GM18499 (cell line): ENCODE data around the gene RERE.

Source experiments
- ATAC-seq: cut with Tn5 transposase; IDR thresholded peaks from one replicate; pipeline ENCODE4 v1.9.1; 2021; ENCODE audit warnings: moderate number of reproducible peaks; ENCODE audit not compliant: insufficient read depth, unreplicated experiment

The RERE gene

DNA sequence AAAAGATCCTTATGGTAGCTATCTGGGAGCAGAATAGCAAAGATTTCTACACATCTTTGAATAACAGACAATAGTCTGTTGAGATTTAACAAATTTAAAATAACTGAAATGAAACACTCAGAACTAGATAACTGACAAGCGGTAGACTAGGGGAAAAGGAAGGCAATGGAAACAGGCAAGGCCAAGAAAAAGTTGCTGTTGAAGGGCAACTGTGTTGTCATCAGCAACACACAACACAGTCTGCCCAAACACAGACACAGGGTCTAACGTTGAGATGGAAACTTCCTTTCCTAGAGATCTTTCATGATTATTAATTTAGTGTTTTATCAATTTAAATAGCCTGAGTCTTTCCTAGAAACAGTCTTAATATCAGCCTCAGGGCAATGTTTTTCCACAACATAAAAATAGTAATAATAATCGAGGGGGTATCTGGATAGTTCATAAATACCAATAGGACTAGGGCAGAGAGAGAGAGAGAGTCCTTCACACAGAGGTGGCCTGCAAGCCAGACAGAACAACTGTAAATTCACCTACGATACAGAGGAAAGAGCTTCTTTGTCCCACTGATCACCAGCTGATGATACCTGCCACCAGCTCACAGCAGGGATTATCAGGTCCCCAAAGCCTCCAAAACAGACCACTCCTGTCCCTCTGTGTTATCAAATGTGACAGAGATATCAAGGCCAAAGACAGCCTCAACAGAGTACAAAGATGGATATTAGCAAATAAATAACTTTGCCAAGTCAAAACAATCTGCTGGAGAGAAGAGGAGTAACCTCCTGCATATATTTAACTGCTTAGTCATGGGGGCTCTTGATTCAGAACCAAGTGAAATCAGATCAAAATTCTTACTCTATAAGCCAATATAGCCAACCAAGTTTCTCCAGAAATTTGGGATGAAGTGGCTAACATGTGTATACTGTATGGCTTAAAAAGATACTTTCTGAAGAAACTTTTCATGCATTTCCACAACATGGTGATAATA, 254.3 kb downstream of the RERE start:
- no peak for ATAC-seq

- no peak for ATAC-seq
These were observed 255.2 kb downstream of the RERE start for GRCh38 chr1:8562222-8562621.

DNA sequence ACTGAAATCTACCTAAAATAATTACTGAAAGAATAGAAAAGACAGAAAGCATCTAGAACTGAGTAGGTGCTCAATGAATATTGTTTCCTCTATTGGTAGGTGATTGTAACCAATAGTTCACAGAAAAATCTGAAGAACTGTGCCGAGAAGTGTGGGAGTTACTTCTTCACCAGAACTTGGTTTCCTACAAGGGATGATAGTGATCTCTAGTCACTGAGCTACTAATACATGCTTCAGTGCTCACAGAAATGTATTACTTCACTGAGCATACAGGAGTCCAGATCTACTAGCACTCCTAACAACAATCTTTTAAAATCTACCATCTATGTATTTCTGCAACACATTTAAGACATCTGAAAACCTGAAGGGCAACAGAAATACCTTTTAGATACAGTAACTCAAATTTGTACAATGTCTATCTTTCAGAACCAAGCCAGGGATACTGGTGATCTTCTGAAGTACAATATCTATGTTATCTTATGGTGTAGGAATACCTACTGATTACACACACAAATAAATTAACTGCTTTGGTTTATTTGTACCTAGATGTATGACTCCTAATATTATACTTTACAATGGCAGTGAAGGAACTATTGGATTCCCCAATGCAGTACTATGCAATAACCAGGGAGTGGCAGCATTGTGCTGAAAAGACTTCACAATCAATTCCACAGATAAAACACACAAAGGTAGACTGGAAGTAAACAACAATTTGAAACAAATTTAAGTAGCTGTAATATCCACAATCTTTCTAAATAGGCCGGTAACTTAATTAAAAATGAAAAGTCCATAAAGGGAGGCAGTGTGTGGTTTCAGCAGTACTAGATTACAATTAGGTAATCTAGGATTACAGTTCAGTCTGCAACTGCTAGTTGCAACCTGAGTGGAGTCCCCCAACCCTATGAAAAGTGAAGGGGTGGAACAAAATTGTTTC, 256.6 kb downstream of the RERE start:
- ATAC-seq, result no peak

DNA sequence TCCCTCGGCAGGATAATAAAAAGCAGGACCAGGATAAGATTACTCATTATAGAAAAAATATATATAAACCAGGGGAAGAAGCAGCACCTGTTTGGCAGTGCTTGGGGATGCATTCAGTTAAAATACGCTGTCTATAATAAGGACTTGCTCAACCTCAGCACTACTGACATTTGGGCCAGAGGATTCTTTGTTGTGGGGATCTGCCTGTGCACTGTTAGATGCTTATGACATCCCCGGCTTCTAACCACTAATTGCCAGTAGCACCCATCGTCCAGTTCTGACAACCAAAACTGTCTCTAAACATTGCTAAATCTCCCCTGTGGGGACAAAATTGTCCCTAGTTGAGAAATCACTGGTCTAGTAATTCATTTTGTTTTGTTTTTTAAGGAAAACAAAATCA, 257.4 kb downstream of the RERE start:
- ATAC-seq, result no peak

DNA sequence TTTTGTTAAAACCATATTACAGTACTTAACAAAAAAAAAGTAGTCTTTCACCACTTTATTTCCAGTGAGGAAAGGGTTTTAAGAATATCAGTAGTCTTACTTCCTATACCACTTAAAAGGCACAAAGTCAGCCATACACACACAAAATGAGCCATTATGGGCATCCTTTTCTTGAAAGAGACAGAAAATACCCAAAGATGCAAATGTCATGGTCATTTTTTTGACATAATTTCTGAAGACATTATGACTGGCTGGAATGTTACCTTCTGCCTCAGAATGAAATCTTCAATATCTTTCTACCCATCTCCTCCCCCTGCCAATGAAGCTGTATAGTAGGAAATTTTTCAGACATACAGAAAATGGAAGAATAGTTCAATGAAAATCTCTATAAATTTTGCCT, 261.9 kb downstream of the RERE start:
- no peak for ATAC-seq

DNA sequence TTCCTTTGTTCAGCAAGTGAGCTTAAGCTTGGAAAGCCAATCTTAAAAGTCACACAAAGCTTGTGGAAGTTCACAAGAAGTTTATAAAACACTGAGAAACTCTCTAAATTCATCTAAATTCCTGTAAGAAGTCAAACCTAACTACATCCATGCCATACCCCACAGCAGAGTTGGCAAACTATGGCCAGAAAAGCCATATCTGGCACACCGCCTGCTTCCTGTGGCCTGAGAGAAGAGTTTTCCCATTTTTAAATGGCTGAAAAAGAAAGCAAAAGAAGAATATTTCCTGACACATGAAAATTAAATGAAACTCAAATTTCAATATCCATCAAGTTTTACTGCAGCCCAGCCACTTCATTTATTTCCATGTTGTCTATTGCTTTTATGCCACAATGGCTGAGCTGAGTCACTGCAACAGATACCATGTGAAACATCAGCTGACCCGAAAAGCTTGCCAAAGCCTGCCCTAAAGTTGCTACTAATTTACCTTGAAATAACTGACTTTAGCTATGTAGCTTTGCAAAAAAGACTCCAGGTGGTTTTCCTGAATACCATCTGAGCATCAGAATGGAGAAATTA, 262.4 kb downstream of the RERE start:
- no peak for ATAC-seq

- ATAC-seq, result no peak
These were observed 264.5 kb downstream of the RERE start for GRCh38 chr1:8552820-8553397.

- no peak for ATAC-seq
These were observed 265.6 kb downstream of the RERE start for GRCh38 chr1:8551613-8552489.

DNA sequence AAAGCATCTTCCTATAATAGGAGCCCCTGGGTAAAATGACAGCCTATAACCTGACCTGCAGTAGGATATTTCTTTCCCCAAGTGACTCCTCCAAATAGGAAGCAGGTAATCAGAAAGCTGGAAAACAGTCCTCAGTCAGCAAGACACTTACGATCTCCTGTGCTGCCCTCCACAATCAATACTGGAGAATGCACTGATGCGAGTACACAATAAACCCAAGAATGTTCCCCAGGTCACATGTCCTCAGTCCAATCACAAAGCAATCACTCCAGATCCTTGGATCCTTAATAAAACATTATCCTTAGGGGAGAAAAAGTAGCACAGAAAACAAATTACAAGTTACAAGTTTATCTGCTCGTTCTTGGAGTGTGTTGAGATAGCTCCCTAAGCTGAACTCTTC, 266.4 kb downstream of the RERE start:
- no peak for ATAC-seq

- no peak for ATAC-seq
These were observed 269.6 kb downstream of the RERE start for GRCh38 chr1:8547791-8548190.

GRCh38 chr1:8545078-8545477, 272.4 kb downstream of the RERE start:
- ATAC-seq, result no peak

DNA sequence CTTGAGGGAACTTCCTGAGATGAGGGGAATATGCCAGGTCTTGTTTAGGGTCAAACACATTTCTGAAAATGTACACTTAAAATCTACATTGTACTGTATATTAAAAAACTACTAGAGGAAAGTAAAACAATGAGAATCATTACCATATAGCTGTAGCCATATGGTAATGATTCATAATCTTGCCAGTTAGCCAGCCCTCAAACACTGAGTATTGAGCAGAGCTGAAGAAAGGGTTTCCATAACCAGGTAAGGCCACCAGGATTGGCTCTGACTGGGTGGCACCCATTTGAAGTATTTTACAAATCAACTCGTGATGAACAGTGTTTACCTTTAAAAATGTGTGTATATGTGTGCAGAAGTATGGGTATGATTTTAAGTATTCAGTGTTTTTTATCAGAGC, 272.8 kb downstream of the RERE start:
- no peak for ATAC-seq

DNA sequence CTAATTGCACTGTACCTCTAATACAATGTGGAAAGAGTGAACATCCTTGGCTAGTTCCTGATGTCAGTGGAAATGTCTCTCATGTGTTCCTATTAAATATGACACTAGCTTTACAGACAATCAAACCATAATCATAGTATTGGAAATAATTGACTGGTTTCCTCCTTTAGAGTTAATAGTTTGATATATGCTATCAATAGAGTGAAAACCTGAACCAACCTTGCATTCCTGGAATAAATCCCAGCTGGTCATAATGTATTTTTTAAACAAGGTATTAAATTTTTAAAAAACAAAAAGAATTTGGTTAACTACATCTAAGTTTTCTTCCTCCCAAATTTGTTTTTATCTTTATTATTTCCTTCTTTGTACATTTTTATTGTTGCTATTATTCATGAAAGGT, 273.5 kb downstream of the RERE start:
- ATAC-seq, result no peak

DNA sequence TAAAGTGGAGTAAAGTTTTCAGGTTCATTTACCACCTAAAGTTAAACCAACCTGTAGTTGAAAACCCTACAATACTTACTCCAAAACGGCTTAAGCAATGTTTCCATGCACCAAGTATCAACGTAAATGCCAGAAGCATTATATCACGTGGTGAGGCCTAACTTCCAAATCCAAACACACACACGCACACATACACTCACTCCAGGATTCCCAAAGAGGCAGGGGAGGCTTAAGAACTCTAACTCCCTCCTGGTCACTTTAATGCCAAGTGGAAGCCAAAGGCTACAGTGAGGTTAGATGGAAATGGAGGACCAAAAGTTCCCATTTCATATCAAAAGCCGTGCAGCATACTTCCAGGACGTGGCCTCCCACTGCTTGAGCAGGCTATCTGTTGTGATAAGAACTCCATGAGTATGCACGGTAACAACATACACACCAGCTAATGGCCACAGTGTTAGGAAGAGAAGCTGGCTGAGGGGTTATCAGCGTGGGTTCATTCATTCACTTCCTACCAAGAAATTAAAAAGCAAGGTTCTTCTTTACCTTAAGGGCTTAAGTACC, 275.4 kb downstream of the RERE start:
- no peak for ATAC-seq

- ATAC-seq, result no peak
These were observed 276.5 kb downstream of the RERE start for GRCh38 chr1:8540971-8541370.

- no peak for ATAC-seq
These were observed 277.0 kb downstream of the RERE start for GRCh38 chr1:8540261-8540941.

DNA sequence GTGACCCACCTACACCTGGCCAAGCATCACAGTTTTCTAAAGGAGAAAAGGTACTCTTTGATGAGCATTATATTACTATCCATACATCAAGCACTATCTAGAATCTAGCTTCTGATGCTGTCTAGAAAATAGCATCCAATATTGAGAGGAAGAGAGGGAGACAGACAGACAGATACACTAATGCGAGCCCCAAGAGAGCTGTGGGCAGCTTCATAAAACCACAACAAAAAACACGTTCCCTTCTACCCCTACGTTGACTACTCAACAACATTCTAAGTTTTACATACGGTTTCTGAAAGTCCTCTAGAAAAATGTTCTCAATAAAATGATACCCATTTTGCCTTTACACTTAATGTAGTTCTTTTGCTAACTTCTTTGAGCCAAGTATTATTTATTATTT, 277.8 kb downstream of the RERE start:
- ATAC-seq, result no peak

GRCh38 chr1:8538502-8538901, 278.9 kb downstream of the RERE start:
- no peak for ATAC-seq

DNA sequence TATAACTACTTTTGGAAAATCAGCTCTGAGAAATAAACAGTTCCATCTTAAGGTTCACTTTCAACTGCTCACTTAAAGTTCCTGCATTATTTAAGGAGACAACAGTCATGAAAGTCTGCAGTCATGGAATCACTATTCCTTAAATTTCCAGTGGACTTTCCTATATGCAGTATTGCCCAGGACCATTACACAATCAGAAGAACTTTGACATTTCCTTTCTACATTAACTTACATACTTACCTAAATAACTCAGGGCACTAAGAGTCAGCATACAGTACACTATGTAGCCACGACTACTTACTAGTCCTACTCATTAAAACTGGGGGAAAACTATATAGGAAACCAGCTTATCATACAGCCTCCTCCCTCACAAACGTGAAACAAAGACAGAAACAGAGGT, 279.4 kb downstream of the RERE start:
- no peak for ATAC-seq
